GM04504 (cell line): ENCODE results near the gene COPS7A.

Source experiments
- DNase-seq: peaks from one replicate; pipeline ENCODE4 v3.0.0-alpha.2; 2012; ENCODE audit warnings: low read depth

COPS7A gene

GRCh38 chr12:6750506-6750905, 26.7 kb downstream of the COPS7A start:
- no peak for DNase-seq

GRCh38 chr12:6751767-6752166, 27.9 kb downstream of the COPS7A start:
- no peak for DNase-seq

- peak; percentile 19 for DNase-seq
Observed at GRCh38 chr12:6752167-6752920, 28.5 kb downstream of the COPS7A start.

- peak; percentile 98 for DNase-seq
Observed at GRCh38 chr12:6752921-6753771, 29.3 kb downstream of the COPS7A start, which contains the start of gene MLF2. TSS of gene MLF2 (minus strand) at chr12:6753141. CDS start at chr12:6752334, 807 bp downstream.

GRCh38 chr12:6753772-6754356, 30.0 kb downstream of the COPS7A start:
- no peak for DNase-seq

GRCh38 chr12:6754411-6754810, 30.6 kb downstream of the COPS7A start:
- no peak for DNase-seq

GRCh38 chr12:6757028-6757690, 33.3 kb downstream of the COPS7A start:
- no peak for DNase-seq

GRCh38 chr12:6758506-6759095, 34.8 kb downstream of the COPS7A start:
- DNase-seq, result no peak

- no peak for DNase-seq
Observed at GRCh38 chr12:6759741-6760140, 35.9 kb downstream of the COPS7A start.

- DNase-seq, result no peak
Observed at GRCh38 chr12:6763380-6763779, 39.5 kb downstream of the COPS7A start.

- peak; percentile 99 for DNase-seq
Observed at GRCh38 chr12:6764011-6764828, 40.4 kb downstream of the COPS7A start.

GRCh38 chr12:6765048-6765633, 41.3 kb downstream of the COPS7A start:
- DNase-seq, result no peak

GRCh38 chr12:6765634-6766581, 42.1 kb downstream of the COPS7A start, which contains the start of gene PTMS:
TSS of gene PTMS (plus strand) at chr12:6766363. CDS start at chr12:6766706, 343 bp downstream.
- peak; percentile 75 for DNase-seq

GRCh38 chr12:6766651-6767349, 43.0 kb downstream of the COPS7A start:
- DNase-seq, result no peak

GRCh38 chr12:6767353-6768319, 43.8 kb downstream of the COPS7A start:
- no peak for DNase-seq

- DNase-seq, result no peak
Observed at GRCh38 chr12:6768437-6768914, 44.6 kb downstream of the COPS7A start.

GRCh38 chr12:6768990-6769389, 45.1 kb downstream of the COPS7A start:
- no peak for DNase-seq
